Ascending aorta (tissue), 2 donors: ENCODE results near the gene CCL15. TPM values are rescaled to one million over a fixed set of nuclear protein-coding genes. Genes with fewer than 3 reads are reported as not detected.

ENCODE experiments used
- DNase-seq, 2 donors: peaks; one replicate each; pipeline ENCODE4 v3.0.0-alpha.2; 2019; ENCODE audit warnings: low spot score in 2 of 2
- H3K27ac ChIP-seq, 2 donors: fragments of 200-600 bp; sonication (generic); one replicate each; pipeline ENCODE4 v1.5.1; 2016 to 2017; ENCODE audit warnings: mild to moderate bottlenecking in 1 of 2
- H3K27me3 ChIP-seq: fragments of 200-600 bp; sonication (generic); one replicate; pipeline ENCODE4 v1.5.1; 2017
- H3K36me3 ChIP-seq, 2 donors: fragments of 200-600 bp; sonication (generic); one replicate each; pipeline ENCODE4 v1.5.1; 2016
- H3K4me1 ChIP-seq, 2 donors: fragments of 200-600 bp; sonication (generic); one replicate each; pipeline ENCODE4 v1.5.1; 2016 to 2017; ENCODE audit warnings: mild to moderate bottlenecking in 1 of 2
- H3K4me3 ChIP-seq, 2 donors: fragments of 200-600 bp; sonication (generic); one replicate each; pipeline ENCODE4 v1.5.1; 2016 to 2017; ENCODE audit warnings: mild to moderate bottlenecking in 1 of 2
- H3K9me3 ChIP-seq, 2 donors: fragments of 200-600 bp; sonication (generic); one replicate each; pipeline ENCODE4 v1.5.1; 2016
- CTCF ChIP-seq, 3 experiments: fragments of 200-600 bp in 2 of 3; fragments of 450-650 bp in 1 of 3; sonication (generic) in 2 of 3; IDR thresholded peaks; one replicate each; pipeline ENCODE4 v1.5.1; 2016 to 2019; ENCODE audit warnings: antibody characterized with exemption in 3 of 3, mild to moderate bottlenecking in 1 of 3, moderate library complexity in 1 of 3
- intact Hi-C: fragments of 100-400 bp; cut with DNase I; formaldehyde crosslinking; loops from one replicate; pipeline ENCODE4 v1.15.1; 2023
- total RNA-seq: library from RNA; depleted of rRNA; stranded (reverse); fragments of >200 nt; gene quantifications from one replicate; pipeline ENCODE4 v1.1.0, GENCODE V29; 2016

CCL15 gene
- total RNA-seq, 1 donor from 2014 or later: not detected

- intact Hi-C loops: no loop called here
- H3K9me3 ChIP-seq: no peaks in the 10 kb centered on the region
- H3K4me3 ChIP-seq: no peak overlapping the region
- no peaks in the 10 kb centered on the region for H3K36me3 ChIP-seq
- no peaks in the 10 kb centered on the region for H3K27me3 ChIP-seq
- DNase-seq: no peak
- H3K27ac ChIP-seq: no peak overlapping the region
- no peaks in the 10 kb centered on the region for H3K4me1 ChIP-seq
- TF ChIP-seq CTCF (IDR thresholded peaks at IDR 0.05): no peak
Measured at GRCh38 chr17:35991075-35991474, 10.3 kb downstream of the CCL15 start.

- intact Hi-C loops: no loop called here
- DNase-seq: no peak
- H3K9me3 ChIP-seq: no peaks in the 10 kb centered on the region
- no peaks in the 10 kb centered on the region for H3K27me3 ChIP-seq
- TF ChIP-seq CTCF (IDR thresholded peaks at IDR 0.05): no peak
- no peaks in the 10 kb centered on the region for H3K4me1 ChIP-seq
- no peak overlapping the region for H3K27ac ChIP-seq
- no peak overlapping the region for H3K4me3 ChIP-seq
- no peaks in the 10 kb centered on the region for H3K36me3 ChIP-seq
Measured at GRCh38 chr17:35988164-35988563, 13.2 kb downstream of the CCL15 start.

DNA sequence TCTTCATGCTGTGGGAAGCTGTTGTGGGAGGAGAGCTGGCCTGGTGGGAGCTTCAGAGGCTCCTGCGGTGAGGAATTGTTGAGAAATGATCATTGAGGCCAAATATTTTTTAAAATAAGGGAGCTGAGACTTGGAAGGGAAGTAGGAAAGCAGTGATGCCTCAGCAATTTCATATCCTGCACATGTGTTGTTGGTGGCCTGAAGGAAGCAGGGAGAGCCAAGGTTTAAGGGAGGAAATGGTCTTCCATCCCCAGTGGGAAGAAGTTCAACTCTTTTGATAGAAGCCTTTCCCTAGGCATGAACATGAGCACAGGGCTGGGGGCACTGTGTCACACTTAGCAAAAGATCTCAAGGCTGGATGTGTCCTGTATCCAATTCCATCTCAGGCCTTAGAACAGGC is 14.7 kb downstream of the CCL15 start, which contains the start of gene CCL14:
Gene CCL14, minus strand, starts transcription at position 87 of the 400 bp plus-strand sequence. Its CDS starts 80 bp downstream, at position 7.
- no peak for DNase-seq
- no peaks in the 10 kb centered on the region for H3K36me3 ChIP-seq
- no peaks in the 10 kb centered on the region for H3K27me3 ChIP-seq
- no peaks in the 10 kb centered on the region for H3K9me3 ChIP-seq
- peak within 1 kb of the TSS in 1 of 2 donors; percentile 19 for H3K4me3 ChIP-seq
- no peak within 1 kb of the TSS for H3K27ac ChIP-seq
- H3K4me1 ChIP-seq: no peaks in the 10 kb centered on the region
- no peak for TF ChIP-seq CTCF (IDR thresholded peaks at IDR 0.05)
- intact Hi-C loops: no loop called here

- Histone ChIP-seq H3K27ac (no peak overlapping the region), H3K27me3 (no peaks in the 10 kb centered on the region), H3K4me1 (no peaks in the 10 kb centered on the region), H3K9me3 (no peaks in the 10 kb centered on the region), H3K4me3 (no peak overlapping the region), H3K36me3 (no peaks in the 10 kb centered on the region)
- DNase-seq: no peak
- intact Hi-C loops: no loop called here
- no peak for TF ChIP-seq CTCF (IDR thresholded peaks at IDR 0.05)
Measured at GRCh38 chr17:35984140-35984539, 17.2 kb downstream of the CCL15 start.

DNA sequence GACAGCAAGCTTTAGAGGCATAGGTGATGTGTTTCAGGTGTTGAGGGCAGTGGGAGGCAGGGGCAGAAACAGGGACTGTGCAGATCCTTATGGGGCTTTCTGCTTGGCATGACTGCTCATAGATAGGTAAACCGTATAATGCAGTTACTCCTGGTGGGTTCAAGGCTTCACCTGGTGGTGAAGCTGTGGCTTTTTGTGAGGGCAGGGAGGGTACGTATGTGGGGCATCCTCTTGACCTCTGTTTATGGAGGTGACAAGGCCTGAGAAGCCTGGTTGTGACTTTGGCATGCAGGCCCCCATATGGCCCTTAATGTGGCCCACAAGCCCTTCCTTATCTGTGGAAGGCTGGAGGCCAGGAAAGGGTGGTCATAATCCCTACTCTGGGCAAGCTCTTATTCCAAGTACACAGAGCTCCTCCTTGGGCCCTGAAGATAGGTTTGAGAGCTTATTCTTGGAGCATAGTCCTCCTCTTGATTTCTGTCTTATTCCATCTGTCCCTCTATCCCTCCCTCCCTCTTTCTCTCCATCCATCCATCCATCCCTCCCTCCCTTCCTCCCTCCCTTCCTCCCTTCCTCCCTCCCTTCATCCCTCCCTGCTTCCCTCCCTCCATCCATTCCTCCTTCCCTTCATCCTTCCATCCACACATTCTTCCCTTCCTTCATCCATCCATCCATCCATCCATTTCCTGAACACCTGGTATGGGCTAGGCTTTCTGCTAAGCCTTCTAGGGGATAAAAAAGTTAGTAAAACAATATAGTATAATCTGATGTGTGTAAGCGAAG is 18.8 kb downstream of the CCL15 start:
- Histone ChIP-seq H3K9me3 (no peaks in the 10 kb centered on the region), H3K4me1 (no peaks in the 10 kb centered on the region), H3K36me3 (no peaks in the 10 kb centered on the region), H3K4me3 (no peak overlapping the region), H3K27ac (no peak overlapping the region), H3K27me3 (no peaks in the 10 kb centered on the region)
- DNase-seq: no peak
- TF ChIP-seq CTCF (IDR thresholded peaks at IDR 0.05): no peak
- intact Hi-C loops: no loop called here
